Esophagus squamous epithelium (tissue), 4 donors: Measurements from ENCODE around the gene PLOD2.

Source experiments
- POLR2A ChIP-seq, 4 donors: fragments of 450-650 bp; IDR thresholded peaks; one replicate each; pipeline ENCODE4 v1.6.1; 2017; ENCODE audit warnings: antibody characterized with exemption in 4 of 4, mild to moderate bottlenecking in 4 of 4, moderate library complexity in 3 of 4
- TF ChIP-seq, protein P1 (sequence below), 6 experiments: fragments of 450-650 bp in 4 of 6; fragments of 200-600 bp in 2 of 6; sonication (generic) in 2 of 6; IDR thresholded peaks; one replicate each; pipeline ENCODE4 v1.5.1; 2016 to 2019; ENCODE audit warnings: antibody characterized with exemption in 6 of 6, mild to moderate bottlenecking in 4 of 6, moderate library complexity in 4 of 6

DNA sequence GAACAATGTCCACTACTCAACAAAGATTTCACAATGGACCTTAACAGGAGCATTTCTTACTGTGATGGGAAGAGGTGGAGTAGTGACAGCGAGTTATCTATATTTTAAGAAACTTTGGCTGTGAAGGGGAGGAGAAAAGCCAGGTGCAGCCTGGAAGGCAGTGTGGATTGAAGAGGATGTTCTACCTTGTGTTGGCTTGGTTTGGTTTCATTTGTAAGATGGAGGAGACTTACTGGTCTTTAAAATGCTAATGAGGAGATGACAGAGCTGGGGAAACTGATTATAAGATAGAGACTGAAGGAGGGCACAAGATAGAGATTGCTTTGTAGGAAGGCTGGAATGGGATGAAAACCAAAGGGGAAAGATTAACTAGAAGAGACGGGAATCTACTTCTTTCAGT is 59.4 kb downstream of the PLOD2 start:
- TF ChIP-seq, protein P1, sequence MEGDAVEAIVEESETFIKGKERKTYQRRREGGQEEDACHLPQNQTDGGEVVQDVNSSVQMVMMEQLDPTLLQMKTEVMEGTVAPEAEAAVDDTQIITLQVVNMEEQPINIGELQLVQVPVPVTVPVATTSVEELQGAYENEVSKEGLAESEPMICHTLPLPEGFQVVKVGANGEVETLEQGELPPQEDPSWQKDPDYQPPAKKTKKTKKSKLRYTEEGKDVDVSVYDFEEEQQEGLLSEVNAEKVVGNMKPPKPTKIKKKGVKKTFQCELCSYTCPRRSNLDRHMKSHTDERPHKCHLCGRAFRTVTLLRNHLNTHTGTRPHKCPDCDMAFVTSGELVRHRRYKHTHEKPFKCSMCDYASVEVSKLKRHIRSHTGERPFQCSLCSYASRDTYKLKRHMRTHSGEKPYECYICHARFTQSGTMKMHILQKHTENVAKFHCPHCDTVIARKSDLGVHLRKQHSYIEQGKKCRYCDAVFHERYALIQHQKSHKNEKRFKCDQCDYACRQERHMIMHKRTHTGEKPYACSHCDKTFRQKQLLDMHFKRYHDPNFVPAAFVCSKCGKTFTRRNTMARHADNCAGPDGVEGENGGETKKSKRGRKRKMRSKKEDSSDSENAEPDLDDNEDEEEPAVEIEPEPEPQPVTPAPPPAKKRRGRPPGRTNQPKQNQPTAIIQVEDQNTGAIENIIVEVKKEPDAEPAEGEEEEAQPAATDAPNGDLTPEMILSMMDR (IDR thresholded peaks at IDR 0.05), result no peak
- TF ChIP-seq POLR2A (IDR thresholded peaks at IDR 0.05), result no peak
